ACHN (cell line): ENCODE data around the gene CDK5RAP2.
"Not testable (repeated sequence)": the region's sequence is repeated elsewhere in the genome, so short reads cannot be mapped to it uniquely, and the experiment has no call there.

Experiments
- DNase-seq: peaks from one replicate; pipeline ENCODE4 v3.0.0-alpha.2; 2015
- in situ Hi-C: cut with HindIII; loops from 2 replicates; pipeline ENCODE4 v1.10.0; 2017; ENCODE audit warnings: low sequenced_read_pairs, low pct_ligation_motif_present, low pct_unique_long_range_greater_than_20kb

Gene CDK5RAP2

DNA sequence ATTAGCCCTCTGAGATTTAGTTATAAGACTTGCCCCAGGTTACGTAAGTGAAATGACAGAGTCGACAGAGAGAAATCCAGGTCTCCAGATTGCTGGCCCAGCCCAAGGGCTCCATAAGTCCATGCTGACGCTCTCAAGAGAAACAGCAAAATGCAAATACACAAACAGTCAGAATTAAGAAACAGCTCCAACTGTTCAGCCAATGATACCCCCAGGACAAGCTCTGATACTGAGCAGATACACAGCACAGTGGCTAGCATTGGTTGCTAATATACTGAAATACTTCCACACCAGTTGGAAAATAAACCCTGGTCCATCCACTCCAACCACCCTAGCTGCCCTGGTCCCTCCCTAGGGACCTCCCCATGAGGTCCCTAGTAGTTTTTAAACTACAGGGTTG lies 94.2 kb downstream of the CDK5RAP2 start:
- DNase-seq, result no peak
- in situ Hi-C loops, result no loop called here

- no peak for DNase-seq
- in situ Hi-C loops, result no loop called here
Observed at GRCh38 chr9:120484162-120484561, 95.8 kb downstream of the CDK5RAP2 start.

GRCh38 chr9:120482424-120483186 lies 97.4 kb downstream of the CDK5RAP2 start:
- no peak for DNase-seq
- in situ Hi-C loops, result no loop called here

- no peak for DNase-seq
- in situ Hi-C loops, result no loop called here
Observed at GRCh38 chr9:120481846-120482245, 98.1 kb downstream of the CDK5RAP2 start.

- no peak for DNase-seq
- in situ Hi-C loops, result no loop called here
Observed at GRCh38 chr9:120481248-120481647, 98.7 kb downstream of the CDK5RAP2 start.

- DNase-seq, result no peak
- in situ Hi-C loops, result no loop called here
Observed at GRCh38 chr9:120480707-120481106, 99.3 kb downstream of the CDK5RAP2 start.

DNA sequence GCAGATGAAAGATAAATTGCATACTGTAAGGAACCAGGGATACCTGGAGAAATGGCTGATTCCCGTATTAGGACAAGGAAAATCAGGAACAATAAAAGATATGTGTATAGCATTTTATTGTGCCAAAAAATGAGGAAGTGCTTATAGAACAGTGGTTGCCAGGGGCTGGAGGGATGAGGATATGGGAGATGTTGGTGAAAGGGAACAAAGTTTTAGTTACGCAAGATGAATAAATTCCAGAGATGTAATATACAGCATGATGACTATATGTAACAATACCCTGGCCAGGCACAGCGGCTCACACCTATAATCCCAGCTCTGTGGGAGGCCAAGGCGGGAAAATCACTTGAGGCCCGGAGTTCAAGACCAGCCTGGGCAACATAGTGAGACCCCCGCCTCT lies 101.8 kb downstream of the CDK5RAP2 start:
- DNase-seq, result no peak
- in situ Hi-C loops, result no loop called here

DNA sequence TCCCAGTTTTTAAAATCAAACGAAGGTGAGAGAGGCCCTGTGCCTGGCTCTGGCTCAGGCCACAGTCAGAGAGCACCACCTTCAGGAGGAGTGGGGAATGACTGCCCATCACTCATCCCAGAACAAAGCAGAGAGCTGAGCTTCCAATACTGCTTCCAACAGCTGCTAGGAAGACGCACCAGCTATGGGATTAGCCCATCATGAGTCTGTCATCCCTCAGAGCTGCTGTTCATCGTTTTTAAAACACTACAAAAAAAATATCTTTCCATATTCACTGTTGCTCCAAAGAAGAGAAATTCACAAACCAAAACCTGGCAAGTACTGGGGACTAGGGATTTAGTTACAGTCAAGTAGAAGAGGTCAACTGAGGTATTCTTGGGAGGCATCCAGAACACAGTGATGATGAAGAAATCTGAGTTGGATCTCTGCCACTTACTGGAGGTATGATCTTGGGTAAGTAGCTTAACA lies 102.4 kb downstream of the CDK5RAP2 start:
- DNase-seq, result peak; percentile 40

GRCh38 chr9:120475341-120475740 lies 104.6 kb downstream of the CDK5RAP2 start:
- in situ Hi-C loops, result no loop called here

More for the DNA sequence above, 102.4 kb downstream of the CDK5RAP2 start:
- in situ Hi-C loops, result no loop called here

GRCh38 chr9:120474591-120475243 lies 105.2 kb downstream of the CDK5RAP2 start:
- in situ Hi-C loops, result no loop called here

More at GRCh38 chr9:120475341-120475740, 104.6 kb downstream of the CDK5RAP2 start:
- no peak for DNase-seq

DNA sequence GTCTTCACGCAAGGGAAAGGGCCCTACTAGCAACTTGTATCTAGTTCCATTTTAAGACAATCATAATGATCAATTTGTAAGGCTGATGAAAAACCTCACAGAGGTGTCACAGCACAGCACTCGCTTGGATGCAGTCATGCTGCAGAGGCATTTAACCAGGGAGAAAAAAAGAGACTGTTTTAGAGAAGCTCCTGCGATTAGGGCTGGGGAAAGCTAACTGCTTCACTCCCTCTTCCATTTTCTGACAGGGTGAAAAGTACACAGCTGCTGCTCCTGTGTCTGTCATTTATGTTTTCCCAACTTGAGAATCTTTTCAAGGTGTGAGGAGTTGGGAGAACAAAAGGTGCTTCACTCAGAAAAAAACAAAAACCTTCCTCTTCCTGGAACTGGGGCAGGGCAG lies 106.4 kb downstream of the CDK5RAP2 start:
- DNase-seq, result no peak
- in situ Hi-C loops, result no loop called here

More at GRCh38 chr9:120474591-120475243, 105.2 kb downstream of the CDK5RAP2 start:
- no peak for DNase-seq

- in situ Hi-C loops, result no loop called here
- DNase-seq, result no peak
Observed at GRCh38 chr9:120465685-120466407, 114.1 kb downstream of the CDK5RAP2 start.

DNA sequence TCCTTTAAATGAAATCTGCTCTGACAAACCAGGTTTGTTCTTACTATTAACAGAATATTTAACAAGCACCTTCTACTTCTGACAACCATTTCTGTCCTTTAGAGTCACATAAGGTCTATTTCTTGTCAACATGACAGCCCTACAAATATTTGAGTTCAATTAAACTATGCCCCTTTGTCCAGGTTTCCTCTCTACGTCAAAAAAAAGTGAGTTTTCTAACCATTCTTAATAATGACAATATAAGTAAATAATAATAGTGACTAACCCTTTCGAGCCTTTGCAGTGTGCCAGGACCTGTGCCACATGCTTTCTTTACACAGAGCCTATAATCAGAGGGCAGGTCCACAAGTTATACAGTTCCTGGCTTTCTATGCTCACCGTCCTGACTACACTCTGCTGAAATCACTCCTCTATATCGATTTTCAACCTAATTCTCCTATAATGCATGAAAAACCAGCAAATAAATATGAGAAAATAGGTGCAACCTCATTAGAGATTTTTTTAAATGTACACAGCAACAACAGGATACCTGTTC lies 115.0 kb downstream of the CDK5RAP2 start:
- in situ Hi-C loops, result no loop called here
- DNase-seq, result no peak

DNA sequence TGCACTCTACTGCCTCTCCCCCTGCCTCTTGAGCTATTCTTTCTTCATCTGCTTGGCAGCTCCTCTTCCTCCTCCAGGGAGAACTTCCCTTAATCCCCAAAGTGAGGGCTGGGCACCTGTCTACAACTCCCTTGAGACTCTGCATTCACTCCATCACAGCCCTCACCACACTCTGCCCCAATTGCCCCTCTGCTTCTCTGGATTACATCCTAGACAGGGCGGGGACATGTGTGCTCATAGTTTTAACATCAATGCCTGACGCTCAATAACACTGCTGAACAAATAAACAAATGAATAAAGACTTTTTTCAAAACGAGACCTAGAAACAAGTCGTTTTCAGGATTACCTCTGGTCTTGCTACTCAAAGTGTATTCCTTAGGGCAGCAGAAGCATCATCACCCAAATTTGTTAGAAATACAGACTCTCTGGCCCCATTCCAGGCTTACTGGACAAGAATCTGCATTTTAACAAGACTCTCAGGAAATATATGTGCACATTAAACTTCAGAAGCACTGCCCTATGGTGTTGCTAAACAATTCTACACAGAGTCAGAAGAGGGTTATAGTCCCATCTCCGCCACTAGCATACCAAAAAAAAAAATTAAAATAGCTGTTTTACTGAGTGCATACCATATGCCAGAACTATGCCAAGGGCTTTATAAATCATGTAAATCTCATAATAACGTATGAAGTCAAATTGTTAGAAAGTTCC lies 115.6 kb downstream of the CDK5RAP2 start:
- in situ Hi-C loops, result no loop called here
- DNase-seq, result no peak

- DNase-seq, result no peak
- in situ Hi-C loops, result no loop called here
Observed at GRCh38 chr9:120463765-120464164, 116.2 kb downstream of the CDK5RAP2 start.

DNA sequence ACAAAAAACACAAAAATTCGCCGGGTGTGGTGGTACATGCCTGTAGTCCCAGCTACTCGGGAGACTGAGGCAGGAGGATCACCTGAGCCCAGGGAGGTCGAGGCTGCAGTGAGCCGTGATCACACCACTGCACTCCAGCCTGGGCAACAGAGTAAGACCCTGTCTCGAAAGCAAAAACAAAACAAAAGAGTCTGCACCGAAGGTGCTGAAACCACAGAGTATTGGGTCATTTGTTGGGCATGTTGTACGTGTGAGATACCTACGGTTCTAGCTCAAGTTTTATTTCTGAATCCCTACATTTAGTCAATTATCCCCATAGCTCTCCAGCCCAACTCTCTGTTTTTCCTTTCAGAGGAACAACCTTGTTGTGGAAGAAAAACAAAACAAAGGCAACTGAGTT lies 118.3 kb downstream of the CDK5RAP2 start:
- in situ Hi-C loops, DNase-seq: not testable (repeated sequence)

- in situ Hi-C loops, result no loop called here
- no peak for DNase-seq
Observed at GRCh38 chr9:120456218-120456617, 123.7 kb downstream of the CDK5RAP2 start.

GRCh38 chr9:120454467-120454866 lies 125.5 kb downstream of the CDK5RAP2 start:
- no peak for DNase-seq
- in situ Hi-C loops, result no loop called here
